ENCODE results near the gene NOL4L. TPM values are rescaled to one million over a fixed set of nuclear protein-coding genes. Genes with fewer than 3 reads are reported as not detected.

Gene NOL4L
- polyA plus RNA-seq, 1 donor (not counting 4 experiments of a cell fraction or from before 2014, with no cell fraction given): 1.0 TPM

DNA sequence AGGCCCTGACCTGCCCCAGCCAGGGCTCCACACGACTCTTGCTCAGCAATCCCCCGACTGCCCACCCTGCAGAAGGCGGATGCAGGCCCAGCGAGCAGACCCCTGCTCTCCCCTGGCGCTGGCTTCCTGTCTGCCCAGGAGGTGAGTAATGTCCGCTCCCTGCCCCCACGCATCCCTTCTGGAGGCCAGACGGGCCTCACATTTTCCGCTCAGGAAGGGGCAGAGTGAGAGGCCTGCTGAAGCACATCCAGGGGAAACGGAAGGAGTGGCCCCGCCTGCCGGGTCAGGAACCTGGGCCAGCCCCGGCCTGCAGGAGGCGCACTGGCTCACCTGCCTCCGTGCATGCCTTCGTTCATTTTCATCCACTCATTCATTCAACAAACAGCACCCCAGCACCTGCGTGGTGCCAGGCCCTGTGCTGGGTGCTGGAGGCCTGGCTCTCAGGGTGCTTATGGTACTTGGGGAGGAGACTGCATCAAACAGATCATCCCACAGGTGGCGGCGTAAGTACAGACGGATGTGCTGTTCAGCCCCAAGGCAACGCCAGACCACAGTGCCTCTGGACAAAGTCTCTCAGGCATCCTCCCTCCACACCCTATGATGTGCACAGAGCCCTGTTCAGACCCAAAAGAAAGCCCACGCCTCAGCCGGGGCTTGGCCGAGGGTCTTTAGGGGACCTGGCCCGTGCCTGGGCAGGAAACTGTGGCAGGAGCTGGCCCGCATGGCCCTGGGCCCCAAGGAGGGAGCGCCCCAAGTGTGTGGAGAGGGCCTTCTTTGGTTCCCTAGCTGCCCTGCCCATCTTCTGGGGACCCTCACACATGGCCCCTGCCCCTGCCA lies 114.9 kb downstream of the NOL4L start:
- no peaks in the 10 kb centered on the region for H3K79me2 ChIP-seq (ENCODE audit: control insufficient read depth, insufficient read depth, low read length)
- no peaks in the 10 kb centered on the region for H4K20me1 ChIP-seq (ENCODE audit: control insufficient read depth, extremely low read depth, insufficient read depth, low read length)
- no peaks in the 10 kb centered on the region for H3K36me3 ChIP-seq (ENCODE audit: control insufficient read depth in 2 of 2, extremely low read depth in 1 of 2, insufficient read depth in 2 of 2, low read length in 2 of 2)
- H2AFZ ChIP-seq (ENCODE audit: control insufficient read depth, low read length): no peak overlapping the region
- peaks cover 5% of the 10 kb centered on the region for H3K27me3 ChIP-seq (ENCODE audit: control insufficient read depth, extremely low read depth, insufficient read depth, low read length)
- H3K9me1 ChIP-seq (ENCODE audit: control insufficient read depth, extremely low read depth, insufficient read depth, low read length): no peaks in the 10 kb centered on the region
- H3K9me3 ChIP-seq (ENCODE audit: control insufficient read depth, low read depth, low read length): no peaks in the 10 kb centered on the region
- no peak overlapping the region for H3K4me2 ChIP-seq (ENCODE audit: control insufficient read depth, extremely low read depth, insufficient read depth, low read depth, low read length)
- TF ChIP-seq EZH2 (IDR thresholded peaks at IDR 0.05; ENCODE audit: low read length): no peak
- TF ChIP-seq, protein P1, sequence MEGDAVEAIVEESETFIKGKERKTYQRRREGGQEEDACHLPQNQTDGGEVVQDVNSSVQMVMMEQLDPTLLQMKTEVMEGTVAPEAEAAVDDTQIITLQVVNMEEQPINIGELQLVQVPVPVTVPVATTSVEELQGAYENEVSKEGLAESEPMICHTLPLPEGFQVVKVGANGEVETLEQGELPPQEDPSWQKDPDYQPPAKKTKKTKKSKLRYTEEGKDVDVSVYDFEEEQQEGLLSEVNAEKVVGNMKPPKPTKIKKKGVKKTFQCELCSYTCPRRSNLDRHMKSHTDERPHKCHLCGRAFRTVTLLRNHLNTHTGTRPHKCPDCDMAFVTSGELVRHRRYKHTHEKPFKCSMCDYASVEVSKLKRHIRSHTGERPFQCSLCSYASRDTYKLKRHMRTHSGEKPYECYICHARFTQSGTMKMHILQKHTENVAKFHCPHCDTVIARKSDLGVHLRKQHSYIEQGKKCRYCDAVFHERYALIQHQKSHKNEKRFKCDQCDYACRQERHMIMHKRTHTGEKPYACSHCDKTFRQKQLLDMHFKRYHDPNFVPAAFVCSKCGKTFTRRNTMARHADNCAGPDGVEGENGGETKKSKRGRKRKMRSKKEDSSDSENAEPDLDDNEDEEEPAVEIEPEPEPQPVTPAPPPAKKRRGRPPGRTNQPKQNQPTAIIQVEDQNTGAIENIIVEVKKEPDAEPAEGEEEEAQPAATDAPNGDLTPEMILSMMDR (optimal IDR thresholded peaks at IDR 0.05 in 1 of 3, IDR thresholded peaks at IDR 0.05 in 1 of 3, conservative IDR thresholded peaks at IDR 0.05 in 1 of 3; ENCODE audit: extremely low read depth in 1 of 3, insufficient read depth in 2 of 3, low read length in 3 of 3): peak; percentile 28 to 40 (median 39)
- H3K9ac ChIP-seq (ENCODE audit: control insufficient read depth, extremely low read depth, insufficient read depth, low read length): no peak overlapping the region
- H3K4me1 ChIP-seq (ENCODE audit: control insufficient read depth, extremely low read depth, insufficient read depth, low read length): peaks cover 3% of the 10 kb centered on the region
- no peak overlapping the region for H3K27ac ChIP-seq (ENCODE audit: control insufficient read depth, insufficient read depth, low read length)
- dilution Hi-C loops (cut with MboI; ENCODE audit: extremely low pct_ligation_motif_present, low sequenced_read_pairs): no loop called here
- no peak for DNase-seq (ENCODE audit: low read depth, low spot score)
- no peak overlapping the region for H3K4me3 ChIP-seq (ENCODE audit: control insufficient read depth in 2 of 3, extremely low read depth in 1 of 3, insufficient read depth in 2 of 3, low read depth in 1 of 3, low read length in 3 of 3)
- no peak for FAIRE-seq

DNA sequence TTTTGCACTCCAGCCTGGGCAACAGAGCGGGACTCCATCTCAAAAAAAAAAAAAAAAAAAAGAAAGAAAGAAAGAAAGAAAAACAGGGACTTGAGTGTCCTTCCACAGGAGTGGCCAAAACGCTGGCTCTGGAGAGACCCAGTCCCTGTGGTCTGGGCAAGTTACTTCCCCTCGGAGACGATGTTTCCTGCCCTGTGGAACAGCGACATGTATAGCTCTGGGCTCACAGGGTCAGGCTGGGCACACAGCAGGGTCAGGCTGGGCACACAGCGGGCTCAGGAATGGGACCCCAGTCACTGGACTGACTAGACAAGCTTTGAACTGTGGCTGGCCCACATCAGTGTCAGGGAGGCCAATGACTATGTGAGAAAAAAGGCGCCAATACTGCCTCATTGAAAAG lies 116.3 kb downstream of the NOL4L start:
- FAIRE-seq: no peak
- H3K27ac ChIP-seq (ENCODE audit: control insufficient read depth, insufficient read depth, low read length): no peak overlapping the region
- no peak overlapping the region for H2AFZ ChIP-seq (ENCODE audit: control insufficient read depth, low read length)

More for the DNA sequence above, 116.3 kb downstream of the NOL4L start:
- TF ChIP-seq EZH2 (IDR thresholded peaks at IDR 0.05; ENCODE audit: low read length): no peak
- Histone ChIP-seq H3K27me3 (ENCODE audit: control insufficient read depth, extremely low read depth, insufficient read depth, low read length) (no peaks in the 10 kb centered on the region), H3K9me1 (ENCODE audit: control insufficient read depth, extremely low read depth, insufficient read depth, low read length) (no peaks in the 10 kb centered on the region), H3K4me3 (ENCODE audit: control insufficient read depth in 2 of 3, extremely low read depth in 1 of 3, insufficient read depth in 2 of 3, low read depth in 1 of 3, low read length in 3 of 3) (no peak overlapping the region), H3K79me2 (ENCODE audit: control insufficient read depth, insufficient read depth, low read length) (no peaks in the 10 kb centered on the region), H3K9ac (ENCODE audit: control insufficient read depth, extremely low read depth, insufficient read depth, low read length) (no peak overlapping the region), H3K4me2 (ENCODE audit: control insufficient read depth, extremely low read depth, insufficient read depth, low read depth, low read length) (no peak overlapping the region), H3K36me3 (ENCODE audit: control insufficient read depth in 2 of 2, extremely low read depth in 1 of 2, insufficient read depth in 2 of 2, low read length in 2 of 2) (no peaks in the 10 kb centered on the region), H3K4me1 (ENCODE audit: control insufficient read depth, extremely low read depth, insufficient read depth, low read length) (no peaks in the 10 kb centered on the region), H4K20me1 (ENCODE audit: control insufficient read depth, extremely low read depth, insufficient read depth, low read length) (no peaks in the 10 kb centered on the region), H3K9me3 (ENCODE audit: control insufficient read depth, low read depth, low read length) (no peaks in the 10 kb centered on the region)
- dilution Hi-C loops (cut with MboI; ENCODE audit: extremely low pct_ligation_motif_present, low sequenced_read_pairs): no loop called here
- DNase-seq (ENCODE audit: low read depth, low spot score): no peak

Measured in keratinocyte (primary cell).